ENCODE measurements around the gene ARSG. TPM values are rescaled to one million over a fixed set of nuclear protein-coding genes. Genes with fewer than 3 reads are reported as not detected.

Gene ARSG
- total and polyA plus RNA-seq, 10 of the 15 experiments (the other 5 are each of a cell fraction or from before 2014, with no cell fraction given): 2.9 to 13.5 (median 7.6) TPM

DNA sequence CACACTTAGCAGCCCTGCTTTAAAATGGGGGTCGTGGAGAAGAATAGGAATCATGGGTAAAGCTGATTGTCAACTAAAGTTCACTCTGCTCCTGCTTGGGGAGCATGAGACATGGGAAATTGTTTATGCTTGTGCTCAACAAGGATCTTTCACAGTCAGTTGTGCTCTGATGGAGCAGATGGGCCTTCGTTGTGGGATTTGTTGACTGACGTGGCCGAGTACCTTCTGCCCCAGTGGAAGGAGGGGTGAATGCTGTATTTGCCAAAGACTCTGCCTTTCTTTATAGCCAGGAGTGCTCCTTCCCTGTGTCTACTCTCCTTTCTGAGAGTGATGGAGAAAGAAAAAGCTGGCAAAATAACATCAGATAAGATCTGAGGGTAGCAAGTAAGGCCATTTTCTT, 11.4 kb downstream of the ARSG start:
- TF ChIP-seq KLF5 (IDR thresholded peaks at IDR 0.05; ENCODE audit: partially characterized antibody): no peak
- no peak for TF ChIP-seq E4F1 (IDR thresholded peaks at IDR 0.05; ENCODE audit: borderline replicate concordance, partially characterized antibody)
- no peak for TF ChIP-seq BCLAF1 (IDR thresholded peaks at IDR 0.05)
- TF ChIP-seq POLR2AphosphoS2 (IDR thresholded peaks at IDR 0.05; ENCODE audit: low read depth, low read length): no peak
- TF ChIP-seq NFIC (IDR thresholded peaks at IDR 0.05; ENCODE audit: low read depth, low read length): no peak
- no peak for TF ChIP-seq FOS (IDR thresholded peaks at IDR 0.05; ENCODE audit: borderline replicate concordance, extremely low read depth, insufficient read length)
- no peak for TF ChIP-seq ZNF274 (IDR thresholded peaks at IDR 0.05; ENCODE audit: insufficient read depth, insufficient read length)
- no peak for TF ChIP-seq ATF3 (IDR thresholded peaks at IDR 0.05; ENCODE audit: borderline replicate concordance, extremely low read depth, low read depth, low read length)
- TF ChIP-seq, protein P1, sequence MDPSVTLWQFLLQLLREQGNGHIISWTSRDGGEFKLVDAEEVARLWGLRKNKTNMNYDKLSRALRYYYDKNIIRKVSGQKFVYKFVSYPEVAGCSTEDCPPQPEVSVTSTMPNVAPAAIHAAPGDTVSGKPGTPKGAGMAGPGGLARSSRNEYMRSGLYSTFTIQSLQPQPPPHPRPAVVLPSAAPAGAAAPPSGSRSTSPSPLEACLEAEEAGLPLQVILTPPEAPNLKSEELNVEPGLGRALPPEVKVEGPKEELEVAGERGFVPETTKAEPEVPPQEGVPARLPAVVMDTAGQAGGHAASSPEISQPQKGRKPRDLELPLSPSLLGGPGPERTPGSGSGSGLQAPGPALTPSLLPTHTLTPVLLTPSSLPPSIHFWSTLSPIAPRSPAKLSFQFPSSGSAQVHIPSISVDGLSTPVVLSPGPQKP (IDR thresholded peaks at IDR 0.05; ENCODE audit: low read depth, low read length): no peak
- no peak for TF ChIP-seq ZNF217 (IDR thresholded peaks at IDR 0.05)
- Histone ChIP-seq H3K9me3 (replicated peaks; ENCODE audit: control insufficient read depth, insufficient read depth, low read length) (no peaks in the 10 kb centered on the region), H3K9ac (ENCODE audit: control insufficient read depth, insufficient read depth, low read length) (no peak overlapping the region), H2AFZ (ENCODE audit: control insufficient read depth, low read depth, low read length) (no peak overlapping the region), H3K4me3 (no peak overlapping the region), H3K27me3 (replicated peaks in 1 of 2; ENCODE audit: control insufficient read depth in 2 of 2, insufficient read depth in 2 of 2, low read length in 1 of 2) (no peaks in the 10 kb centered on the region), H4K20me1 (ENCODE audit: control insufficient read depth, insufficient read depth) (no peaks in the 10 kb centered on the region), H3K4me1 (ENCODE audit: control insufficient read depth, insufficient read depth, low read length) (no peaks in the 10 kb centered on the region), H3K27ac (ENCODE audit: control insufficient read depth, insufficient read depth) (no peak overlapping the region), H3K4me2 (ENCODE audit: control insufficient read depth, insufficient read depth) (no peak overlapping the region), H3K79me2 (ENCODE audit: control insufficient read depth, insufficient read depth, low read length) (no peaks in the 10 kb centered on the region), H3K36me3 (ENCODE audit: control insufficient read depth in 2 of 2, insufficient read depth in 2 of 2, low read length in 1 of 2) (no peaks in the 10 kb centered on the region)
- intact Hi-C loops (cut with micrococcal nuclease; ENCODE audit: unreplicated experiment) (no loop called here), in situ Hi-C loops (cut with MboI) (no loop called here)
- ChIA-PET POLR2A (no interaction called here), CTCF (interaction anchor here (3.1 kb wide), 1 partner anchor 96 kb away, joined by 9 read pairs; no protein-coding TSS in a partner anchor), RAD21 (ENCODE audit: unreplicated experiment) (no interaction called here), SMC1A (ENCODE audit: uncharacterized antibody, unreplicated experiment) (no interaction called here)
- WGBS (ENCODE audit: insufficient coverage, insufficient replicate concordance, low lambda C conversion rate, missing lambda C conversion rate): 36% methylated on average over 4 of the region's 4 CpGs
- DNase-seq (ENCODE audit: low read depth, low spot score) (no peak), ATAC-seq (no peak), FAIRE-seq (no peak)
- no TSS peak for BruUV-seq (replicated peaks)
